A549 (cell line): ENCODE results near the gene FLYWCH1. TPM values are rescaled to one million over a fixed set of nuclear protein-coding genes. Genes with fewer than 3 reads are reported as not detected.
A peak's percentile ranks its signal among the peaks of the same experiment; 100 is the strongest.

ENCODE experiments used
- ATAC-seq, 2 experiments: fragments of 200-7000 bp in 1 of 2; fragments of >200 bp in 1 of 2; cut with Nextera tagmentation in 1 of 2; cut with Tn5 transposase in 1 of 2; 3 replicates each; pipeline versions ENCODE4 v1.8.0 to v1.9.1; 2018 to 2020; ENCODE audit warnings: mild to moderate bottlenecking in 1 of 2, moderate library complexity in 1 of 2
- CTCF ChIA-PET: fragments of 300-600 bp; sonication (Branson Sonifier 250); formaldehyde crosslinking; extraction: SDS; loops from one replicate; lab custom pipeline; 2021; ENCODE audit warnings: antibody characterized with exemption, inconsistent platforms; lab: Yijun Ruan, JAX
- POLR2A ChIA-PET: fragments of 350-600 bp; formaldehyde crosslinking; extraction: SDS; loops from one replicate; lab custom pipeline; 2021; ENCODE audit warnings: antibody characterized with exemption, inconsistent platforms; lab: Yijun Ruan, JAX
- DNase-seq, 2 experiments: peaks; one replicate each; pipeline versions ENCODE4 v3.0.0 to v3.0.0-alpha.2; 2011 to 2016; ENCODE audit warnings: low read depth in 1 of 2, low spot score in 1 of 2
- FAIRE-seq: peaks from 2 replicates; lab custom pipeline; 2011; peaks lifted over from hg19 to GRCh38; lab: Jason Lieb, UNC
- H3K27ac ChIP-seq, 2 experiments: fragments of >200 bp; sonication (Bioruptor Twin); formaldehyde crosslinking; 3 replicates each; pipeline ENCODE4 v1.5.1; 2016 to 2017
- H3K4me1 ChIP-seq: fragments of >200 bp; sonication (Bioruptor Twin); formaldehyde crosslinking; 3 replicates; pipeline ENCODE4 v1.6.1; 2016
- H3K4me2 ChIP-seq: fragments of >200 bp; sonication (Bioruptor Twin); formaldehyde crosslinking; 3 replicates; pipeline ENCODE4 v1.6.1; 2016
- H3K4me3 ChIP-seq: fragments of >200 bp; sonication (Bioruptor Twin); formaldehyde crosslinking; 3 replicates; pipeline ENCODE4 v1.5.1; 2016
- H3K9me3 ChIP-seq: fragments of >200 bp; sonication (Bioruptor Twin); formaldehyde crosslinking; 3 replicates; pipeline ENCODE4 v1.6.1; 2016
- CEBPB ChIP-seq, 2 experiments: fragments of >200 bp in 1 of 2; sonication (Bioruptor Twin) in 1 of 2; formaldehyde crosslinking in 1 of 2; IDR thresholded peaks; 2 replicates each; pipeline ENCODE4 v1.6.1; 2012 to 2016
- CHD2 ChIP-seq: fragments of 150-350 bp; IDR thresholded peaks from 2 replicates; pipeline ENCODE4 v1.6.1; 2014; ENCODE audit warnings: low read length; ENCODE audit not compliant: partially characterized antibody
- HOXA7 ChIP-seq: fragments of 250-450 bp; sonication (Bioruptor Pico); IDR thresholded peaks from 2 replicates; pipeline ENCODE4 v1.5.0; 2020; ENCODE audit warnings: mild to moderate bottlenecking, moderate library complexity
- PHF8 ChIP-seq: fragments of 200-600 bp; sonication (generic); IDR thresholded peaks from 2 replicates; pipeline ENCODE4 v1.6.1; 2016; ENCODE audit warnings: low read depth, mild to moderate bottlenecking, antibody characterized with exemption, moderate library complexity, borderline replicate concordance
- POLR2A ChIP-seq: IDR thresholded peaks from 2 replicates; pipeline ENCODE4 v1.6.1; 2012; ENCODE audit warnings: mild to moderate bottlenecking, low read length
- POLR2AphosphoS2 ChIP-seq: conservative IDR thresholded peaks from 2 replicates; pipeline ENCODE4 v1.6.1; 2012; ENCODE audit warnings: low read length, improper control_type of control experiment, inconsistent platforms
- RNF2 ChIP-seq: fragments of 200-600 bp; sonication (generic); IDR thresholded peaks from 2 replicates; pipeline ENCODE4 v1.6.1; 2016; ENCODE audit warnings: low read depth, mild to moderate bottlenecking, antibody characterized with exemption, moderate library complexity, borderline replicate concordance
- TFCP2L1 ChIP-seq: fragments of 250-450 bp; sonication (Bioruptor Pico); IDR thresholded peaks from 2 replicates; pipeline ENCODE4 v1.5.0; 2021; ENCODE audit warnings: mild to moderate bottlenecking
- ZSCAN20 ChIP-seq: fragments of 250-450 bp; sonication (Bioruptor Pico); IDR thresholded peaks from 2 replicates; pipeline ENCODE4 v1.8.0; 2022; ENCODE audit warnings: mild to moderate bottlenecking, moderate library complexity
- WGBS: methylation state at CpG from one replicate; pipeline ENCODE4 v1.1.6; 2017; ENCODE audit errors: missing lambda C conversion rate; 5-methylcytosine and 5-hydroxymethylcytosine counted together
- polyA plus RNA-seq, 4 experiments: library from polyadenylated mRNA; depleted of rRNA in 3 of 4; stranded (reverse); fragments of >200 nt; fragmentation: RNase III in 1 of 4; extraction: RNeasy Plus Mini Kit Qiagen cat#74134 plus additional on column Dnase treatment in 1 of 4; gene quantifications; 2 replicates in 3 of 4; 3 replicates in 1 of 4; pipeline ENCODE4 v1.2.3, GENCODE V29; 2011 to 2017
- TF ChIP-seq, protein P1 (sequence below): fragments of 200-600 bp; sonication (generic); IDR thresholded peaks from 2 replicates; pipeline ENCODE4 v1.6.1; 2016; ENCODE audit warnings: antibody characterized with exemption, mild to moderate bottlenecking, moderate library complexity
- TF ChIP-seq, protein P2 (sequence below): fragments of 250-450 bp; sonication (Bioruptor Pico); IDR thresholded peaks from 2 replicates; pipeline ENCODE4 v1.5.0; 2020; ENCODE audit warnings: low read depth, mild to moderate bottlenecking, moderate library complexity
- TF ChIP-seq, protein P3 (sequence below): IDR thresholded peaks from 2 replicates; pipeline ENCODE4 v1.6.1; 2012; ENCODE audit warnings: low read depth, borderline replicate concordance
- TF ChIP-seq, protein P4 (sequence below): IDR thresholded peaks from 2 replicates; pipeline ENCODE4 v1.6.1; 2012
- TF ChIP-seq, protein P5 (sequence below): fragments of 150-350 bp; IDR thresholded peaks from 2 replicates; pipeline ENCODE4 v1.6.1; 2014; ENCODE audit warnings: low read depth, mild to moderate bottlenecking, low read length

The FLYWCH1 gene
- polyA plus RNA-seq, 2 of the 4 experiments (the other 2 are of a cell fraction), result 9.3 to 22.5 TPM

DNA sequence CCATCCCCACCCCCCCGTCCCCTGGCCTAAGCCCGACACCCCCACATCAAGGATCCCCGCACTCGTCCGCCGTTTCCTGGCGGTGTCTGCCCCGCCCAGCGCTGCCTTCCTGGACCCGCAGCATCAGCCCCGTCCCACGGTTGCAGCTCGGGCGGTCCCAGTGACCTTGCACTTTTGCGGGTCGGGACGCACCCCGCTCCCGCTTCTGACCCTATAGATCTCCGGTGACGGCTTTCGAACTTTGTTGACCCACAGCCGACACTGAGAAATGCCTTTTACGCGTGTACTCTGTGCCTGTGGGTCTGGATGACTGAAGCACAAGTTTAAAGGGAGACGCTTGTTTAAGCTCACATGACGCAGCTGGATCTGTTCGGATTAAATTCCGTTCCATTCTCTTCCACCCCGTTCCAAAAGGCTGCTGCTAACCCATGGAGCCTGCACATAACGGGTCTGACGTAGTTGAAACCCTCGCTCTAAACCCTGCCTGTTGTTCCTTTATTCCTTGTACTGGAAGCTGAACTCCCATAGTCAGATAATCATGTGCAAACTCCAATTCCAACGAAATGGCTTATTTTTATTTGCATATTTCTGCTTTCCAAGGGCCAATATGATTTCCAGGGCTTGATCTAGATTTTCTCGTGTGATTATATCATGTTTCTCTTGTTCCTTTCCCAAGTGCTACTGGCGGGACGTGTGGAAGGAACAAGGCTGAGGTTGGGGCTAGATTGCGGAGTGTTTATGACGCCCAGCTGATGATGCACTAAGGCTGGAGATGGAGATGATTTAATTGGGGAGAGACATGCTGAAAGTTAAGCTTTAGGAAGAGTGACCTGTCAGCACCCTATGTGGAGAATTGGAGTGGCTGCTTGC lies 834 bp downstream of the FLYWCH1 start:
- POLR2A ChIA-PET, result interaction anchor here (1.5 to 1.7 kb wide), 2 partner anchors 30 to 44 kb away, joined by 10 to 12 read pairs; partner anchors contain the start of gene FLYWCH2
- H3K4me2 ChIP-seq, result peak overlapping the region; percentile 95
- H3K27ac ChIP-seq, result peak overlapping the region; percentile 86 to 97
- no peaks in the 10 kb centered on the region for H3K9me3 ChIP-seq
- TF ChIP-seq, protein P1, sequence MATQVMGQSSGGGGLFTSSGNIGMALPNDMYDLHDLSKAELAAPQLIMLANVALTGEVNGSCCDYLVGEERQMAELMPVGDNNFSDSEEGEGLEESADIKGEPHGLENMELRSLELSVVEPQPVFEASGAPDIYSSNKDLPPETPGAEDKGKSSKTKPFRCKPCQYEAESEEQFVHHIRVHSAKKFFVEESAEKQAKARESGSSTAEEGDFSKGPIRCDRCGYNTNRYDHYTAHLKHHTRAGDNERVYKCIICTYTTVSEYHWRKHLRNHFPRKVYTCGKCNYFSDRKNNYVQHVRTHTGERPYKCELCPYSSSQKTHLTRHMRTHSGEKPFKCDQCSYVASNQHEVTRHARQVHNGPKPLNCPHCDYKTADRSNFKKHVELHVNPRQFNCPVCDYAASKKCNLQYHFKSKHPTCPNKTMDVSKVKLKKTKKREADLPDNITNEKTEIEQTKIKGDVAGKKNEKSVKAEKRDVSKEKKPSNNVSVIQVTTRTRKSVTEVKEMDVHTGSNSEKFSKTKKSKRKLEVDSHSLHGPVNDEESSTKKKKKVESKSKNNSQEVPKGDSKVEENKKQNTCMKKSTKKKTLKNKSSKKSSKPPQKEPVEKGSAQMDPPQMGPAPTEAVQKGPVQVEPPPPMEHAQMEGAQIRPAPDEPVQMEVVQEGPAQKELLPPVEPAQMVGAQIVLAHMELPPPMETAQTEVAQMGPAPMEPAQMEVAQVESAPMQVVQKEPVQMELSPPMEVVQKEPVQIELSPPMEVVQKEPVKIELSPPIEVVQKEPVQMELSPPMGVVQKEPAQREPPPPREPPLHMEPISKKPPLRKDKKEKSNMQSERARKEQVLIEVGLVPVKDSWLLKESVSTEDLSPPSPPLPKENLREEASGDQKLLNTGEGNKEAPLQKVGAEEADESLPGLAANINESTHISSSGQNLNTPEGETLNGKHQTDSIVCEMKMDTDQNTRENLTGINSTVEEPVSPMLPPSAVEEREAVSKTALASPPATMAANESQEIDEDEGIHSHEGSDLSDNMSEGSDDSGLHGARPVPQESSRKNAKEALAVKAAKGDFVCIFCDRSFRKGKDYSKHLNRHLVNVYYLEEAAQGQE, result no peak
- TF ChIP-seq HOXA7 (CRISPR knock-in tag) (no peak), POLR2AphosphoS2 (no peak), POLR2A (no peak), ZSCAN20 (CRISPR knock-in tag) (no peak), TFCP2L1 (CRISPR knock-in tag) (no peak)
- TF ChIP-seq, protein P2, sequence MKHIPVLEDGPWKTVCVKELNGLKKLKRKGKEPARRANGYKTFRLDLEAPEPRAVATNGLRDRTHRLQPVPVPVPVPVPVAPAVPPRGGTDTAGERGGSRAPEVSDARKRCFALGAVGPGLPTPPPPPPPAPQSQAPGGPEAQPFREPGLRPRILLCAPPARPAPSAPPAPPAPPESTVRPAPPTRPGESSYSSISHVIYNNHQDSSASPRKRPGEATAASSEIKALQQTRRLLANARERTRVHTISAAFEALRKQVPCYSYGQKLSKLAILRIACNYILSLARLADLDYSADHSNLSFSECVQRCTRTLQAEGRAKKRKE, result no peak
- H3K4me1 ChIP-seq, result peaks cover 25% of the 10 kb centered on the region
- DNase-seq (peak in 1 of 2 experiments; percentile 28), ATAC-seq (peak; percentile 58 to 69), FAIRE-seq (no peak)
- WGBS, result 16% methylated on average over 24 of the region's 39 CpGs
- H3K4me3 ChIP-seq, result peak overlapping the region; percentile 65
- CTCF ChIA-PET, result interaction anchor here (1.0 to 14.3 kb wide), 6 partner anchors 10 to 73 kb away, joined by 3 to 87 read pairs (median 14); no protein-coding TSS in a partner anchor

DNA sequence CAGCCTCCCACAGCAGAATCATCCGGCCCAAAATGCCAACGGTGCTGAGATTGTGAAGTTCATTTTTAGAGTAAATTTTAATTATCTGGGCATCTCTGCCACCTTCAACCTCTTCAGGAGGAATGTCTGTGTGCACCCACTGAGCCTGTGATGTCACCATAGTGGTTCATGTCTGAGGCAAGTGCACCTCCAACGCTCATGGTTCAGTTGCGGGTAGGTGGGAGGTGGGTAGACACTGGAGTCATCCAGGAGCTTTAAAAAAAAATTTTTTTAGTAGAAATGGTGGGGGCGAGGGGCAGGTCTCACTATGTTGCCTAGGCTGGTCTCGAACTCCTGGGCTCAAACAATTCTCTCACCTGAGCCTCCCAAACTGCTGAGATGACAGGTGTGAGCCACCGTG lies 1.9 kb downstream of the FLYWCH1 start:
- H3K4me3 ChIP-seq, result no peak overlapping the region
- WGBS, result 91% methylated on average over 7 of the region's 7 CpGs
- DNase-seq (no peak), FAIRE-seq (no peak), ATAC-seq (no peak)
- ChIA-PET CTCF (interaction anchor here (1.0 to 14.3 kb wide), 6 partner anchors 8 to 74 kb away, joined by 3 to 87 read pairs (median 14); no protein-coding TSS in a partner anchor), POLR2A (no interaction called here)
- H3K4me1 ChIP-seq, result peaks cover 25% of the 10 kb centered on the region
- TF ChIP-seq, protein P1, result no peak
- TF ChIP-seq, protein P3, sequence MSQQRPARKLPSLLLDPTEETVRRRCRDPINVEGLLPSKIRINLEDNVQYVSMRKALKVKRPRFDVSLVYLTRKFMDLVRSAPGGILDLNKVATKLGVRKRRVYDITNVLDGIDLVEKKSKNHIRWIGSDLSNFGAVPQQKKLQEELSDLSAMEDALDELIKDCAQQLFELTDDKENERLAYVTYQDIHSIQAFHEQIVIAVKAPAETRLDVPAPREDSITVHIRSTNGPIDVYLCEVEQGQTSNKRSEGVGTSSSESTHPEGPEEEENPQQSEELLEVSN, result no peak
- TF ChIP-seq RNF2, result no peak
- no peak for TF ChIP-seq CEBPB (IDR thresholded peaks at IDR 0.05)
- no peak for TF ChIP-seq CHD2
- TF ChIP-seq, protein P4, sequence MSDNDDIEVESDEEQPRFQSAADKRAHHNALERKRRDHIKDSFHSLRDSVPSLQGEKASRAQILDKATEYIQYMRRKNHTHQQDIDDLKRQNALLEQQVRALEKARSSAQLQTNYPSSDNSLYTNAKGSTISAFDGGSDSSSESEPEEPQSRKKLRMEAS, result no peak
- TF ChIP-seq, protein P5, sequence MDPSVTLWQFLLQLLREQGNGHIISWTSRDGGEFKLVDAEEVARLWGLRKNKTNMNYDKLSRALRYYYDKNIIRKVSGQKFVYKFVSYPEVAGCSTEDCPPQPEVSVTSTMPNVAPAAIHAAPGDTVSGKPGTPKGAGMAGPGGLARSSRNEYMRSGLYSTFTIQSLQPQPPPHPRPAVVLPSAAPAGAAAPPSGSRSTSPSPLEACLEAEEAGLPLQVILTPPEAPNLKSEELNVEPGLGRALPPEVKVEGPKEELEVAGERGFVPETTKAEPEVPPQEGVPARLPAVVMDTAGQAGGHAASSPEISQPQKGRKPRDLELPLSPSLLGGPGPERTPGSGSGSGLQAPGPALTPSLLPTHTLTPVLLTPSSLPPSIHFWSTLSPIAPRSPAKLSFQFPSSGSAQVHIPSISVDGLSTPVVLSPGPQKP, result no peak
- no peak for TF ChIP-seq PHF8
- peak overlapping the region; percentile 95 for H3K4me2 ChIP-seq
- no peaks in the 10 kb centered on the region for H3K9me3 ChIP-seq
- H3K27ac ChIP-seq, result no peak overlapping the region
